WI38 (cell line): ENCODE results near the gene EFNB3.

ENCODE experiments used
- H3K4me3 ChIP-seq: 2 replicates; pipeline ENCODE4 v1.5.1; 2011; ENCODE audit warnings: low read depth, mild to moderate bottlenecking, control low read depth, low read length
- TF ChIP-seq, protein P1 (sequence below): IDR thresholded peaks from 2 replicates; pipeline ENCODE4 v1.5.1; 2012; ENCODE audit warnings: low read depth, mild to moderate bottlenecking, control low read depth, low read length

EFNB3 gene

DNA sequence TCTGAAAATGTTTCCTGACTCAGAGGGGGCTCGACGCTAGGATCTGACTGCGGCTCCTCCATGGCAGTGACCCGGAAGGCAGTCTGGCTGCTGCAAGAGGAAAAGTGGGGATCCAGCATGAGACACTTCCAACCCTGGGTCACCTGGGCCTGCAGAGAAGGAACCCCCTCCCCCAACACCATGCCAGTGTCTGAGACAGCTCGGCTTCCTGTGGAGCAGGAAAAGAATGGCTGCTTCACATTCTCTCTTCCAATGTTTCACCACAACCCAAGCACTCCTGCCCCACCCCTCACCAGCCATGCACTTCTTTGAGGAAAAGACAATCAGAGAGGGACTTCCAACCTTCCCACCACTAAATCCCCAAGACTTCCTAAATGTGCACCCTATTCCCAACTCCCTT lies 28.5 kb upstream of the EFNB3 start:
- H3K4me3 ChIP-seq = no peak overlapping the region
- TF ChIP-seq, protein P1, sequence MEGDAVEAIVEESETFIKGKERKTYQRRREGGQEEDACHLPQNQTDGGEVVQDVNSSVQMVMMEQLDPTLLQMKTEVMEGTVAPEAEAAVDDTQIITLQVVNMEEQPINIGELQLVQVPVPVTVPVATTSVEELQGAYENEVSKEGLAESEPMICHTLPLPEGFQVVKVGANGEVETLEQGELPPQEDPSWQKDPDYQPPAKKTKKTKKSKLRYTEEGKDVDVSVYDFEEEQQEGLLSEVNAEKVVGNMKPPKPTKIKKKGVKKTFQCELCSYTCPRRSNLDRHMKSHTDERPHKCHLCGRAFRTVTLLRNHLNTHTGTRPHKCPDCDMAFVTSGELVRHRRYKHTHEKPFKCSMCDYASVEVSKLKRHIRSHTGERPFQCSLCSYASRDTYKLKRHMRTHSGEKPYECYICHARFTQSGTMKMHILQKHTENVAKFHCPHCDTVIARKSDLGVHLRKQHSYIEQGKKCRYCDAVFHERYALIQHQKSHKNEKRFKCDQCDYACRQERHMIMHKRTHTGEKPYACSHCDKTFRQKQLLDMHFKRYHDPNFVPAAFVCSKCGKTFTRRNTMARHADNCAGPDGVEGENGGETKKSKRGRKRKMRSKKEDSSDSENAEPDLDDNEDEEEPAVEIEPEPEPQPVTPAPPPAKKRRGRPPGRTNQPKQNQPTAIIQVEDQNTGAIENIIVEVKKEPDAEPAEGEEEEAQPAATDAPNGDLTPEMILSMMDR = no peak

DNA sequence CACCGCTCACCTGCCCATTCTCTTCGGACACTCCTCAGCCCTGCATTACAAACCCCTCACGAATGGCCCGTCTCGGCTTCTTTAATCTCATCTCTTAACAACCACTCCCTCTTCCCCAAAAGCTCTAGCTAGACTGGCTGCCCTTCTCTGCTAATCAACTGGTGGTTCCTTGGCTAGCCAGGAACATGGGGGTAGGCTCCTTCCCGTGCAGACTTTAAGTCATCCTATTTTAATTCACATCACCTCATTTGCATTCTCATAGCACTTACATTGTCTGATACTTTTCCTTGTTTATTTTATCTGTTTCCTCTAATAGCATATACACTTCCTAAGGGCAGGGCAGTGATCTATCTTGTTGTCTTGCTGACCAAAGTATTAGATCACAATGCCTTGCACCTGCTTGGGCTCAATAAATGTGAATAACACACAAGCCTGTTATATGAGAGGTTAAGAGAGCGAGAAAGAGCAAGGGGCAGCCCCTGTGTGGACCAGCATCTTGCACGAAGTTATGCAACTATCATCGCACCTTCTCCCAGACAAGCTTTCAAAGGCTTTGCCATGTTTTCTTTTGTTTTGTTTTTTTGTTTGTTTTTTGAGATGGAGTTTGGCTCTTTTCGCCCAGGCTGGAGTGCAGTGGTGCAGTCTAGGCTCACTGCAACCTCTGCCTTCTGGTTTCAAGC lies 27.5 kb upstream of the EFNB3 start:
- TF ChIP-seq, protein P1 = no peak
- no peak overlapping the region for H3K4me3 ChIP-seq

DNA sequence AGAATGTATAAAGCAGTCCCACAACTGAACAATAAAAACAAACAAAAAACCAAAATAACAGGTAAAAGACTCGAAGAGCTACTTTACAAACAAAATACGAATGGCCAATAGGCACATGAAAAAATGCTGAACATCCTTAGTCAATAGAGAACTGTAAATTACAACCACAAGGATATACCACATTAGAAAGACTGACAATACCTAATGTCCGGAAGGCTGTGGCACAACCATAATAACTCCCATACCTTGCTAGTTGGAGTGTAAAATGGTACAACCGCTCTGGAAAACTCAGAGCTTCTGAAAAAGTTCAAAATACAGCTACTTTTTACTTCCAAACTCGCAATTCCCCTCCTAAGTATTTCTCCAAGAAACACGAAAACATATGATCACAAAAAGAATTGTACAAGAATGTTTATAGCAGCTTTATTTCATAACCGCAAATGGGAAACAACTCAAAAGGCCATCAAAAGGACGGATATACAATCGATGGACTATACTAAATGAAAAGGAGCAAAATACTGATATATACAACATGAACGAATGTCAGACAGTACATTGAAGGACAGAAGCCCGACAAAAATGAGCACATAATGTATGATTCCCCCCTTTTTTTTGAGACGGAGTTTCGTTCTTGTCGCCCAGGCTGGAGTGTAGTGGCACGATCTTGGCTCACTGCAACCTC lies 20.0 kb upstream of the EFNB3 start:
- peak overlapping the region; percentile 75 for H3K4me3 ChIP-seq
- TF ChIP-seq, protein P1 = no peak

DNA sequence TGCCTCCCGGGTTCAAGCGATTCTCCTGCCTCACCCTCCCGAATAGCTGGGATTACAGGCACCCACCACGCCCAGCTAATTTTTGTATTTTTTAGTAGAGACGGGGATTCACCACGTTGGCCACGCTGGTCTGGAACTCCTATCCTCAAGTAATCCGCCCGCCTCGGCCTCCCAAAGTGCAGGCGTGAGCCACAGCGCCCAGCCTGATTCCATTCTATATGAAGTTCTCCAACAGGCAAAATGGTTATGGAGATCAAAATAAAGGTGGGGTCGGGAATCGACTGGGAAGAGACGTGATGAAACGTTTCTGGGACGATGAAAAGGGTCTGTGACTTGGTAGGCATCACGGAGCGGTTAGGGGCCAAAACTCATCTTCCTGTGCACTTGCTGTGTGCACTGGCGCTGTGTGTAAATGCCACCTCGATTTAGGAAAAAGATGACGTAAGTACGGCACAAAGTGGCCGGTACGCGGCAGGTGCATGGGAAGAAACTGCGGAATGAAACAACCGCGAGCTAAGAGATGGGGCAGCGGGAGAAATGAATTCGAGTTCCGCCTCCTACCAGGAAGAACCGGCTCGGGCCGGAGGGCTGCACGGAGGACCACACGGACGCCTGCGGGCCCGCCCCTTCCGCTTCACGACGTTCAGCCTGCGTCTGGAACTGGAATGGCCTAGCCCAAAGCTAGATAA lies 19.3 kb upstream of the EFNB3 start:
- TF ChIP-seq, protein P1 = no peak
- H3K4me3 ChIP-seq = peak overlapping the region; percentile 75

DNA sequence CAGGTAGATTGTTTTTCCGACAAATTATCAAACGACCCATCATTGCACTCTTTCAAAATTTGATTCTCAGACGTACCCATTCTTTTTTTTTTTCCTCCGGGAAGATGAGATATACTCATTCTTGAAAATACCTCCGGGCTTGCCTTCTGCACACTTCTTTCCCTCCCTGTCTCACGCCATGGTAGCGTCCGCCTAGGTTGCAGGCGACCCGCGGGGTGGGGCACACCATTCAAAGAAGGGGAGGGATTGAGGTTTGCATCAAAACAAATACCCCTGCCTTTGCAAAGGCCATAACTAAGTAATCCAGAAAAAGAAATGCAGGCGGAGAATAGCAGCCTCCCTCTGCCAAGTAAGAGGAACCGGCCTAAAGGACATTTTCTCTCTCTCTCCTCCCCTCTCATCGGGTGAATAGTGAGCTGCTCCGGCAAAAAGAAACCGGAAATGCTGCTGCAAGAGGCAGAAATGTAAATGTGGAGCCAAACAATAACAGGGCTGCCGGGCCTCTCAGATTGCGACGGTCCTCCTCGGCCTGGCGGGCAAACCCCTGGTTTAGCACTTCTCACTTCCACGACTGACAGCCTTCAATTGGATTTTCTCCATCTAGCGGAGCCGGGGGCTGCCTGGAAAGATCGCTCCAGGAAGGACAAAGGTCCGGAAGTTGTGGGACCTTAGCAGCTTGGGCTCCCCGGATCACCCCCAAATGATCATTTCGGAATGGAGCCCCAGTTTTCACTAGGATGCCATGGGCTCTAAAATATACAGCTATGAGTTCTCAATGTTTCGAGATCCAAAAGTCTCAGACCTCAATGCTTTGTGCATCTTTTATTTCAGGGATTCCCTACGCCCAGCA lies 18.6 kb upstream of the EFNB3 start:
- peak overlapping the region; percentile 75 for H3K4me3 ChIP-seq
- TF ChIP-seq, protein P1 = no peak

DNA sequence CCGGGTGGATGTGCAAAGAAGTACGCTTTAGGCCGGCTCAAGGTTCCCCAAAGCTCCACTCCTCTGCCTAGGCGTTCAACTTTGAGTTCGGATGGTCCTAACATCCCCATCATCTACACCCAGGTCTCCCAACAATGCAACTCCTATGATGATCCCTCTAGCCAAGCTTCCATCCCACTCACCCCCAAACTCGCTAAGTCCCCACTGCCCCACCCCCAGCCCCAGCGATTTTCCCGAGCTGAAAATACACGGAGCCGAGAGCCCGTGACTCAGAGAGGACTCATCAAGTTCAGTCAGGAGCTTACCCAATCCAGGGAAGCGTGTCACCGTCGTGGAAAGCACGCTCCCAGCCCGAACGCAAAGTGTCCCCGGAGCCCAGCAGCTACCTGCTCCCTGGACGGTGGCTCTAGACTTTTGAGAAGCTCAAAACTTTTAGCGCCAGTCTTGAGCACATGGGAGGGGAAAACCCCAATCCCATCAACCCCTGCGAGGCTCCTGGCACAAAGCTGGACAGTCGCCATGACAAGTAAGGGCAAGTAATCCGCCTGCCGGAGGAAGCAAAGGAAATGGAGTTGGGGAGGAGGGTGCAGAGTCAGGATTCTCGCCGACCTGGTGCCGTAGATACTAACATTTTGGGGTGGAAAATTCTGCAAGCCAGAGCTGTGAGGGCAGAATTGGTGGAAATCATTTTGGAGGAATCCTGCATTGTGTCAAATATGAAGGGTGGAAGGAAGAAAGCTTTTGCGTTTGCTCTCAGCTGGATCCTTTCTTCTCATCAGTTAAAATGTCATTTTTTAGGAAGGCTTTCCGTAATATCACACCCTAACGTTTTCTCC lies 17.7 kb upstream of the EFNB3 start, which contains the start of gene TP53:
TP53 (minus strand) TSS at position 419 of the 836 bp plus-strand sequence. CDS start 10,896 bp downstream, outside the sequence.
- TF ChIP-seq, protein P1 = no peak
- H3K4me3 ChIP-seq = peak within 1 kb of the TSS; percentile 75
